HG03066 (cell line): ENCODE data around the gene MLST8.
"Not testable (repeated sequence)": the region's sequence is repeated elsewhere in the genome, so short reads cannot be mapped to it uniquely, and the experiment has no call there.

Experiments
- ATAC-seq: cut with Tn5 transposase; IDR thresholded peaks from one replicate; pipeline ENCODE4 v1.9.1; 2021; ENCODE audit warnings: low read depth; ENCODE audit not compliant: unreplicated experiment

The MLST8 gene

DNA sequence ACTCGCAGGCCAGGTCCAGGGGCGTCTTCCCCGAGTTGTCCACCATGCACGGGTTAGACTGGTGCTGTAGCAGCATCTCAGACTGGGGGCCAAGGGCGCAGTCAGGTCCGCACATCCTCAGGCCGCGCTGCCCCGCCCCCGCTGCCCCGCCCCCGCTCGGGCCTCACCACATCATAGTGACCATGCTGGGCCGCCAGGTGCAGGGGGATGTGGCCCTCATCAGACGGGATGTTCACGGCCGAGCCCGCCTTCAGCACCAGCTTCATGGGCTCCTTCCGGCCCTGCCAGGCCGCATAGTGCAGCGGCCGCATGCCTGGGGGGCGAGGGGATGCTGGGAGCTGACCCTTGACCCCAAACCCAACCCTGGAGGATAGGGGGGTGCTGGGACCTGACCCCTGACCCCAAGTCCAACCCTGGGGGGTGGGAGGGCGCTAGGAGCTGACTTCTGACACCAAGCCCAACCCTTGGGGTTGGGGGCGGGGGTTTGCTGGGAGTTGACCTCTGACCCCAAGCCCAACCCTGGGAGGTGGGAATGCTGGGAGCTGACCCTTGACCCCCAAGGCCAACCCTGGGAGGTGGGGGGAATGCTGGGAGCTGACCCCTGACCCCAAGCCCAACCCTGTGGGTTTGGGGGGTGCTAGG is 15.9 kb upstream of the MLST8 start:
- no peak for ATAC-seq

DNA sequence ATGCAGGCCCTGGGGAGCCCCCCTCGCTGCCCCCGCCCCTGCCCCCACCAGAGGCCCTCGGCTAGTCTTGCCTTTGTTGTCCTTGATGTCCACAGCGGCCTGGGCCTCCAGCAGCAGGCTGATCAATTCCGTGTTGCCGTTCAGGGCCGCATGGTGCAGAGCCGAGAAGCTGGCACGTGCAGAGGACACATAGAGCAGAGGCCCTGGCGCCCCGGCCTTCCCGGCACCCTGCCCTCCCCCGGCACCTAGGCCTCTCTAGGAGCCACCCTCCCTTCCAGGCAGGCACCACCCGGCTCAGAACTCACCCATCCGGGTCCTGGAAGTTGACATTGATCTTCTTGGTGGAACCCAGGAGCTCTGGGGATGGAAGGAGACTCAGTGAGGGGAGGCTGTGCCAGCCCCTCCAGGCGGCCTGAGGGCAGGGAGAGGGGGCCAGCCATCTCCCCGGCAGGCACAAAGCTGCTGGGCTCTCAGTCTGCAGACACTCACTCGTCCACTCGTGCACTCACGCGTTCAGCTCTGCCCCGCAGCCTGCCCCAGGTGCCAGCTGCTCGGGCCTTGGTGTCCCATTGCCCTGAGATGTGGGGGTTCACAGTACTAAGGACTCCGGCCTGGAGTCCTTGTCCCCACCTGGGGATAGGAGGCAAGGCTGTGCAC is 15.1 kb upstream of the MLST8 start:
- no peak for ATAC-seq

DNA sequence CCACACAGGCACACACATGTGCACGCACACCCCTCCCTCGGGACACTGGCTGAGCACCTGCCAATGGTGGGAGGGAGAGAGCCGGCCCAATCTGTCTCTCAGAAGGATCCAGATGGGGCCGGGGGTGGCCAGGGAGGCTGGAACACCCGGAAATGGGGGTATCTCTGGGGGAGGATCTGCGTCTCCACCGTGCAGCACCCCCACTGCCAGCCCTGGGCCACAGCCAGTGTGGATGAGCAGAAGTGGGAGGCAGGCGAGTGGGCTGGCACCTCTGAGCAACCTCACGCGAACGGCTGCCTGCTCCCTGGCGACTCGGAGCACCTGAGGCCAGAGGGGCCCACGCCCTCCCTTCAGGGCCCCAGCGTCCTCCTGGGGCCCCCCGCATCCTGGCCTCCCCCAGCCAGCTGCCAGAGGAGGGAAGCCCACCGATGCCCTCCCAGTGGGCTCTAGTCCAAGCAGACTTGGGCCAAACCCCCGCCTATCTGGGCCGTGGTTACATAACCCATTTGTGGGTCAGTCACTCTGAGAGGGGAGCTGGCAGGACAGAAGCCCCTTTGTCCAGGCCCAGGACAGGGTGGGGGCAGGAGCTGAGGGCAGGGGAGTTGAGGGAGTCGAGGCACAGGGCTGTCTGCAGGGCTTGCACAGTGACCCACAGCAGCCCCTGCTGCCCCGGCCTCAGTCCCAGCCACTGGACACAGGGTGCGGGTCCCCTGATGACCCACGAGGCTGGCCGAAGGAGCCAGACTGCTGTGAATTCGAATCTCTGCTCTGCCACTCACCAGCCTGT is 14.4 kb upstream of the MLST8 start:
- ATAC-seq, result no peak

DNA sequence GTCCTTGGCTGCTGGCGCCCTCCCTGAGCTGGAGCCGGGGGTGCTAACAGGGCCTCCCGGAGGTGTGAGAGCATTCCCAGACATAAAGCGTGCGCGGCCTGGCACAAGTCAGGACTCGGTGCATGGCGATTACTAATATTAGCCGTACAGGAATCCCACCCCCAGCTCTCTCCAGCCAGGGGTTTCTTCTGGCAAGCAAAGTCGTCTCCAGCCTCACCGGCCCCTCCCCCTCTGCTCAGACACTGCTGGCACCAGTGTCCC is 13.9 kb upstream of the MLST8 start:
- ATAC-seq, result no peak

DNA sequence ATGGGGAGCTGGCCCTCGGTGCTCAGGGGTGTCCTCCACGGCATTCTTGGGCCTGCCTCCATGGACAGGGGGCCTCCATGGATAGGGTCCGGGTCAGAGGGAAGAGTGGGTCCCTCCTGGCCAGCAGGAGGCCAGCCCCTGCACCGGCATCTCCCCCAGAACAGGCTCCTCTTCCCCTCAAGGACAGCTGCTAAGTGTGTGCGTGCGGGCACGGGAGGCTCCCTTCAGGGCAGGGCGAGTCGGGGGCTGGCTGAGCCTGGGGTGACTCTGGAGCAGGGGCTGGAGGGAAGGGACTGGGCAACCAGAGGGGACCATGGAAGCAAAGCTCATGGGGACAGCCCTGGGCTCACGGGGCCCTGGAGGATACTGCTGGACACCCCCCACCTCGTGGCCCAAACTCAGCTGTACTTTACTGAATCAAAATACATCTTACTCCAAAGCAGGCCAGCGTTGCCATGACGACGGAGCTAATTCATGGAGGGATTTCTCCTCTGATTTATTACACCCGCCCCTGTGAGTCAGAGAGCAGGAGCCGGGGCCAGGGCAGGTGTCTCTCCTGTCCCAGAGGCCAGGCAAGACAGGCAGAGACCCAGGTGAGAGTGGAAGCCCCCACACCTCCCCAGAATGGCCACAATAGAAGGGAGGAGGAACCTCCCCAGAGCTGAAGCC is 11.0 kb upstream of the MLST8 start:
- no peak for ATAC-seq

DNA sequence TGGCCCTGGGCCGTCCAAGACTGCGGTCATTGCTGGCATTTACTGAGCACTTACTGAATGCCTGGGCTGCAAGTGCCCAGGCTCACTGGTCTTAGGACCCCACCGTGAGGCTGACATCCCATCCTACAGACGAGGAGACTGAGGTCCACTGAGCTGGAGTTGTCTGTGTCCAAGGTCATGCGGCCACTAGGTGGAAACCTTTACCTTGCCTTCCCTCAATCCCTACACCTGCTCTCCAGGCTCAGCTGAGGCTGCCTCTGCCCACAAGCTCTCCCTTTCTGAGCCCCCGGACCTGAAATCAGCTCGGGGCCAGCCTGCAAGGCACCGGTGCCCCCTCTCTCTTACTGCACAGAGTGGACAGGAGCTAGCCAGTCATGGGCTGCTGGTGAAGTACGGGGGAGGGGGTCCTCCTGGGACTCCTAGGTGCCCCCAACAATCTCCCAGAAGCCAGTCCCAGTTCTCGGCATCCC is 10.4 kb upstream of the MLST8 start:
- ATAC-seq, result no peak

DNA sequence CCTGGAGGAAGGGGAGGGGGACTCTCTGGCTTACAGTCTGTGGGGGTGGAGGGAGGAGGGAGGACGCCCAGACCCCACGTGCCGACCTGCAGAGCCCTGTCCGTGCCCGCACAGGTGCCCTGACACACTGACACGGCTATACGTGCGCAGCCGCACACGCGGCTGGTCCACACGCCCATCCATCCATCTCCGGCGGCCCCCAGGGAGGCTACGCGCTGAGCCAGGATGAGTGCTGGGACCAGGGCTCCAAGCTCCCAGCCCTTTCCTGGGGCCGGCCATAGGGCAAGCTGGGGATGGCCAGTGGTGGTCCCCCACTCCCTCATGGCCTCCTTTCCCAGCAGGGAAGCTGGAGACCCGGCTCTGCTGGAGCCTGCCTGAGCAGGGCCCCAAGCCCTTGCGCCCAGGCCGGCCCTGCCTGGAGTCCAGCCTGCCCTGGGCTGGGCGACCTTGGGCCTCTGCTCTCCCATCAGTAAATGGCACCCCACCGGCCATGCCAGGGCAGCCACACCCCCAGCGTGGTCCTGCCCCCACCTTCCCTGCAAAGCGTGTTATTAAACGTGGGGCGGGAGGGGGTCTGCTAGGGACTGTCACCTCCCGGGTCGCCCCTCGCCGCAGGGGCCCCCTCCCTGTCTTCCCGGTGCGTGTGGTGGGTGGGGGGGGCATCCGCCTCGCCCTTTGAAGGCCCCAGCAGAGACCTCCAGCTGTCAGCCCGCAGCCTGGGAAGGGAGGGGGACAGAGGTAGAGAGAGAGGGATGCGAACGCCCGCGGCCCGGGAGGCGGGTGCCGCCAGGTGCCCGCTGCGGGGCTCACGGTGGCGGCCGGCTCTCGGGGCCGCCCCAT is 9.7 kb upstream of the MLST8 start:
- no peak for ATAC-seq

DNA sequence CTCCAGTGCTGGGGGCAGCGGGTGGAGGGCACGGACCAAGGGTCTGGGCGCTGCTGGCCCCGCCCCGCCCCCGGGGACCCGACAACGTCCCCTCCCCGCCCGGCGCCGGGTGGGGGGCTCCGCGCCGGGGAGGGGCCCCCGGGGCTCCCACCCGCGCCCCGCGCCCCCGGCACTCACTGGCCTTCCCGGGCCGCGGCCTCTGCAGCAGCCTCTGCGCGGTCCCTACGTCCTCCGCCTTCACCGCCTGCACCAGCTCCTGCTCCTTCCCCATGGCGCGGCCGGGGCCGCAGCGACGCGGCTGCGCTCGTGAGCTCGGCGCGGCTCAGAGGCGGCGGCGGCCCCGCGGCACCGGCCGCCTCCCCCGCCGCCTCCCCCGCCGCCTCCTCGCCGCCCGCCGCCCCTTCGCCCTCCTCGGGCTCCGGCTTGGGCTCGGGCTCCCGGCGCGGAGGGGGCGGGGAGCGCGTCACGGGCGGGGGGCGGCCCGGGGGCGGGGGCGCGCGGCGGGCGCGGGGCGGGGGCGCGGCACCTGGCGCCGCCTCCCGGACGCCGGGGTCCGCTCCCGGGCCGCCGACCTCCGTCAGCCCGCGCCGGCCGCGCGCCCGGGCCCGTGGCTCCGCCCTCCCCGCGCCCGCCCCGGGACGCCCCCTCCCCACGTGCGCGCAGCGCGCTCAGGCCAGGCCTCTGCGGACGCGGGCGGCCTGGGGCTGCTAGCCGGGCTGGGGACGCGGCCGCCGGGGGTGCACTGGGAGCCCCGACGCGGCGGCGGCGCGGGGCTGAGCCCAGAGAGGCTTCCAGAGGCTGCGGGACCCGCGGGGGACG is 8.9 kb upstream of the MLST8 start, which contains the start of gene CASKIN1:
TSS of gene CASKIN1 (minus strand) at position 444 of the 819 bp plus-strand sequence. CDS start at position 271, 173 bp downstream.
- ATAC-seq, result no peak

DNA sequence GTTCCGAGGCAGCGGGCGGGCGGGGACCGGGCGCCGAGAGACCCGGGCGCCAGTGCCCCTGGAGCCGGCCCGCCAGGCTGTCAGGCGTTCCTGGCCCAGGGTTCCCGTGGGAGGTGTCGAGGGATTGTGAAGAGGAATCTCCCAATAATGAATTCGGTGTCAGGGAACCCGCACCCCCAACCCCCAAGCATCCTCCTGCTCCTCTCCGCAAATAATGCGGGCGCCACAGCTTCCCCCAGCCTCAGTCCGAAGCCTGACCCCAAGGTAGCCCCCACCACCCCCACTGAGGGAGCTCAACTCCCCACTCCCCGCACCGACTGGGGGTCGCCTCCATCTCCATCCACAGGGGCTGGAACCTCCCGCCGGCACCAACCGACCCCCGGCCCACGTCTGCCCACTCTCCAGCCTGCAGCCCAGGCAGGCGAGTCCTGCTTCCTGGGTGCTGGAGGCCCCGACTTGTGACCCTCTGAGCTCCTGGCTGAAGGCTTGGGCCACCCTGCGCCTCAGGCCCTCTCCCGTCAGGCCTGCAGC is 8.2 kb upstream of the MLST8 start:
- no peak for ATAC-seq

DNA sequence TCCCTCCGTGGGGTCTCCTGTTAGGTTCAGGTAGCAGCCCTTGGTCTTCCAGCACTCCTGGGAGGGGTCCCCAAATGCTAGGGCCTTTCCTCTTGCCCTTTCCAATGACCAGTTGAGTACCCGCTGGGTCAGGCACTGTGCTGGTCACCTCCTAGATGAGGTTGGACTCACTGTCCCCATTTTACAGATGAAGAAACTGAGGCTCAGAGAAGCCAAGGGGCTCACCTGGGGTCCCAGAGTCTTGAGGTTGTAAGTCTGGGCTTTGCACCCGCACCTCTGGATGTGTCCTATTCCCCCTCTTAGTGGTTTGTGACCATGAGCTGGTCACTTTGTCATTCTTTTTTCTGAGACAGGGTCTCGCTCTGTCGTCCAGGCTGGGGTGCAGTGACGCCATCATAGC is 7.5 kb upstream of the MLST8 start:
- ATAC-seq, result no peak

DNA sequence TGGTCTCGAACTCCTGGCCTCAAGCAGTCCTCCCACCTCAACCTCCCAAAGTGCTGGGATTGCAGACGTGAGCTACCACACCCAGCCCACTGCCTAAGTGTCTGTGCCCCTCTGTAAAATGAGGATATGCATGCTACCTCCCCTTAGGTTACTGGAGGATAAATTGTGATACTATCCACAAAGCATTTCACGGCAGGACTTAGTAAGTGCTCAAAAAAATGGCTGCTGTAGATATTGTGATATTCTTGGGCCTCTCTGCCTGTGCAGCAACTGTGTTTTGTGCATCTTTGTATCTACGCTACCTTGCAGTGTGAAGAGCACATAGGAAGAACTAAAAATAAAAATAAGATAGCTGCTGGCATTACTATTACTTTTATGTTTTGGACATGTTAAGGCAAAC is 7.0 kb upstream of the MLST8 start:
- no peak for ATAC-seq

DNA sequence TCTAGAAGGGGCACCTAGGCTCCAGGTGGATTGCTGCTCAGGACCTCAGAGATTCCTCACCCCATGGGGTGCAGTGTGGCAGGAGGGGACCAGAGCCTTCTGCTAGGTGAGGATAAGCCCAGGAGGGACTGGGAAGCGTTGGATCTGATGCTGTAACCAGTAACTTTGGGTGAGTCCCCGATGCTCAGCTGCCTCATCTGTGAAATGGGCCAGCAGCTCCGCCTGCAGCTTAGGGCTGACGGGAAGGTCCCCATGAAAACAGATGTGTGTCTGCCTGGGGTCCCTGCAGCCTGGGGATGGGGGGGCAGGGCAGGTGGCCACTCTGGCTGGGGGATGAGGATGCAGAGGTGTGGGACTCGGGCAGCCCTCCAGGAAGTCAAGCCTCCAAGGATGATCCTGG is 6.2 kb upstream of the MLST8 start:
- no peak for ATAC-seq

DNA sequence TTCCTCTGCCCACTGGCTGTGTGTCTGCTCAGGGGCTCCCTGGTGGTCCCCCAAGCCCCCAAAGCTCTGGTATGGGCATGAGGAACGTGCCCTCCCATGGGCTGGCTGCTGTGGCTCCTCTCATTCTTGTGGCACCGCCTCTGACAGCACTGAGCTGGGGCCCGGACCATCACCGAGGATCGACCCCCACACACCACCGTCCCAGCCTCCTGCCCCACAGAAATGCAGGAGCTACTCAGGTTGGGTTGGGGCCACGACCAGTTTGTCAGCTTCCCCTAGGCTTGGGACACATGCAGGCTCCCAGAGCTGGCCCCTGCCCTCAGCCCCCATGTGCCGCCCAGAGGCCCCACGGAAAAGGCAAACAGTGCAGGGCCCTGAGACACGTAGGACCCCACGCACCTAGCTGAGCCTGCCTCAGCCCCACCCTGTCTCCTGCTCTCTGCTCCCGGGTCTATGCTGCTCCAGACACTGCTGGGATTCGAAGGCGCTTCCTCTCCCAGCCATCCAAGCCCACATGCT is 5.6 kb upstream of the MLST8 start:
- no peak for ATAC-seq

DNA sequence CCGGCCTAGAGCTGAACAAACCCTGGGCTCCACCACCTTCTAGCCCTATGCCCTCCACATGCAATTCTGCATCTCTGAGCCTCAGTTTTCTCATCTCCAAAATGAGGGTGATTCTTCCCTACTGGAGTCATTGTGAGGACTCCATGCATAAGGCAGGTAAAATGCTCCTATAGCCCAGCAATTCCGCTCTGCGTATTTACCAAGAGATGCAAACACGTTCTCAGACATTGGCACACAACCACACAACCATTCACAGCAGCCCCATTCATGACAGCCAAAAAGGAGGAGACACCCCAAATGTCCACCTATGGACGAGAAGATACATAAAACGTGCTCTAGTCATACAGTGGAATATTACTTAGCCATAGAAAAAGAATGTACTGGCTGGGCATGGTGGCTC is 4.9 kb upstream of the MLST8 start:
- ATAC-seq, result no peak

DNA sequence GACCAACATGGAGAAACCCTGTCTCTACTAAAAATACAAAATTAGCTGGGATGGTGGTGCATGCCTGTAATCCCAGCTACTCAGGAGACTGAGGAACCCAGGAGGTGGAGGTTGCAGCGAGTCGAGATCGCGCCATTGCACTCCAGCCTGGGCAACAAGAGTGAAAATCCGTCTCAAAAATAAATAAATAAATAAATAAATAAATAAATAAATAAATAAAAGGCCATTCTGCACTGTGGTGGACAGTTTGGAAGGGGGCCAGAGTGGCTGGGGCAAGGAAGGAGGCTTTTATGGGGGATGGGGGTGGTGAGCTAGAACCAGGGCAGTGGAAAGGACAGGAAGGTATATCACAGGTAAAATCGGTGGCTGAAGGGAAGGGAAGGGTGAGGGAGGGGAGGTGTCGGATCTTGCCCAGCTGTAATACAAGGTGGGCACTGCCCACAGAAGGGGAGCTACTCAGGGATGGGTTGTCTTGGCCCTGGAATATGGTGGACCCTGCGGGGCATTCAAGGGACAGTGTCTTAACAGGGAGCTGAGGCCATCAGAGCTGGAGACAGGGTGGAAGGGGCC is 2.0 kb upstream of the MLST8 start:
- not testable (repeated sequence) for ATAC-seq

DNA sequence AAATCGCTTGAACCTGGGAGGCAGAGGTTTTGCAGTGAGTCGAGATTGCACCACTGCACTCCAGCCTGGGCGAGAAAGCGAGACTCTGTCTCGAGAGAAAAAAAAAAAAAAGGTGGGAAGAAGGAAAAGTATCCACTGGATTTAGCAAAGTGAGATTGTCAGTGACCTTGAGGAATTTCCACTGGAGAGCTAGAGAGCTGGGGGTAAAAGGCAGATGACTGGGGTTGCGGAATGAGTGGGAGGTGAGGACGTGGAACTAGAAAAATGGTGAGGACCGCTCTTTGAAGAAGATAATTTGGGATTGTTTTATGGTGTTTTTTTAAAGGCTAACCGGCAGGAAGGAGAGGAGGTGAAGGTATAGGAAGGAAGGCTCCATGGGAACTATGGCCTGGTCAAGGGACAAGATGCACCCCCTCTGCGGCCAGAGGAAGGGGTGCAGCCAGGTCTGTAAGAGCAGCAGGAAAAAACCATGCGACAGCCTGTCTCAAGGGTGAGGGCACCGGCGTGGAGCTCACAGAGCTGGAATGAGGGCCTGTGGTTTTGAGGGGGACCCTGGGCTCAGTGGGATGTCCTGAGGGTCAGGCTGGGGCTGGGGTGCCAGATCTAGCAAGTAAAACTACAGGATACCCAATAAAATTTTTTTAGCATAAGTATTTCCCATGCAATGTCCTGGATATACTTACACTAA is 694 bp upstream of the MLST8 start:
- no peak for ATAC-seq

DNA sequence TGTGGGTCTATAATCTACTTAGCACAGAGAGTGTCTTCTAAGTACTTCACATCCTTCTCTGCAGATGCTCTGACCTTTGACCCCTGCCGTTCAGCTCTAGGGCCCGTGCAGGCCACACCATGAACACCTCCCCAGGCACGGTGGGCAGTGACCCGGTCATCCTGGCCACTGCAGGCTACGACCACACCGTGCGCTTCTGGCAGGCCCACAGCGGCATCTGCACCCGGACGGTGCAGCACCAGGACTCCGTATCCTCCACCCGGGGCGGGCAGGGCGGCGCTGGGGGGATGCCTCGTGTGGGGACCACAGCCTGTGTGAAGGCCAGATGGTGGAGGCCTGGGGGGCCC is 686 bp downstream of the MLST8 start:
- peak; percentile 9 for ATAC-seq

DNA sequence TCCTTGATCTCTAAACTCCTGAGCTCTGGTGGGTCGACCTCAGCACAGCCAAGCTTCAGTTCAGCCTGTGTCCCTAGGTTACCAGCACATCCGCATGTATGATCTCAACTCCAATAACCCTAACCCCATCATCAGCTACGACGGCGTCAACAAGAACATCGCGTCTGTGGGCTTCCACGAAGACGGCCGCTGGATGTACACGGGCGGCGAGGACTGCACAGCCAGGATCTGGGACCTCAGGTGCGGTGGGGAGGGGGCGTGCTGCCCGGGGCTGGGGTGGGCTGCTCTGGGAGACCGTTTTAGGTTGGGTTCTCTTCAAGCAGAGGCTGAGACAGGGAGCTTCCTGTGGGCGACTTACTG is 1.1 kb downstream of the MLST8 start:
- no peak for ATAC-seq
